ENCODE results near the gene ITGB7.

- no peak for TF ChIP-seq CTCF (IDR thresholded peaks at IDR 0.05)
- TF ChIP-seq POLR2A (IDR thresholded peaks at IDR 0.05) = no peak
Observed at GRCh38 chr12:53198486-53199110, 8.5 kb downstream of the ITGB7 start.
